SU-DHL-6 (cell line): ENCODE data around the gene ERGIC3.

ENCODE experiments used
- H2AFZ ChIP-seq: fragments of 200-600 bp; sonication (generic); 2 replicates; pipeline ENCODE4 v1.6.1; 2014; ENCODE audit warnings: low read depth, mild to moderate bottlenecking, moderate library complexity, mixed read lengths, antibody characterized with exemption, low read length; ENCODE audit not compliant: severe bottlenecking
- H3F3A ChIP-seq: fragments of 200-600 bp; shearing (Covaris generic); 2 replicates; pipeline ENCODE4 v1.6.0; 2016; ENCODE audit warnings: antibody characterized with exemption, mild to moderate bottlenecking; ENCODE audit not compliant: insufficient read depth
- H3K27ac ChIP-seq: fragments of 200-600 bp; sonication (generic); 2 replicates; pipeline ENCODE4 v1.5.1; 2016; ENCODE audit warnings: low read depth, mild to moderate bottlenecking, low read length, moderate library complexity, mixed read lengths
- H3K27me3 ChIP-seq: fragments of 200-600 bp; sonication (generic), shearing (Covaris generic); 2 replicates; pipeline ENCODE4 v1.6.0; 2014; ENCODE audit warnings: mild to moderate bottlenecking, low read length
- H3K36me3 ChIP-seq: fragments of 200-600 bp; sonication (generic); 2 replicates; pipeline ENCODE4 v1.6.1; 2014; ENCODE audit warnings: mild to moderate bottlenecking, low read length, mixed read lengths
- H3K4me2 ChIP-seq: fragments of 300-600, 200-600 bp; shearing (Covaris generic), sonication (generic); 2 replicates; pipeline ENCODE4 v1.6.0; 2014; ENCODE audit warnings: low read length, low read depth, mild to moderate bottlenecking; ENCODE audit not compliant: poor library complexity, severe bottlenecking
- H3K4me3 ChIP-seq: fragments of 200-600 bp; sonication (generic); 2 replicates; pipeline ENCODE4 v1.5.1; 2014; ENCODE audit warnings: antibody characterized with exemption, low read length, mild to moderate bottlenecking, mixed read lengths; ENCODE audit not compliant: insufficient read depth, poor library complexity, severe bottlenecking
- H3K79me2 ChIP-seq: fragments of 200-600 bp; sonication (generic); 2 replicates; pipeline ENCODE4 v1.6.1; 2014; ENCODE audit warnings: mild to moderate bottlenecking, low read length, moderate library complexity; ENCODE audit not compliant: insufficient read depth
- H3K9ac ChIP-seq: fragments of 200-600 bp; sonication (generic); 2 replicates; pipeline ENCODE4 v1.7.0; 2014; ENCODE audit warnings: mild to moderate bottlenecking, low read length
- H3K9me2 ChIP-seq: fragments of 200-600 bp; sonication (generic); replicated peaks from 2 replicates; pipeline ENCODE4 v1.6.1; 2014; ENCODE audit warnings: low read length; ENCODE audit not compliant: insufficient read depth
- H3K9me3 ChIP-seq: fragments of 200-600 bp; sonication (generic); 2 replicates; pipeline ENCODE4 v1.6.1; 2014; ENCODE audit warnings: low read length, mixed read lengths; ENCODE audit not compliant: insufficient read depth
- H4K20me1 ChIP-seq: fragments of 200-600 bp; sonication (generic); 2 replicates; pipeline ENCODE4 v1.6.1; 2014; ENCODE audit warnings: low read depth, mild to moderate bottlenecking, antibody characterized with exemption, low read length, moderate library complexity, mixed read lengths
- EZH2phosphoT487 ChIP-seq: fragments of 200-600 bp; sonication (generic), shearing (Covaris generic); conservative IDR thresholded peaks from 2 replicates; pipeline ENCODE4 v1.6.1; 2018; ENCODE audit warnings: mild to moderate bottlenecking, antibody characterized with exemption, low read length, moderate library complexity, mixed read lengths
- TF ChIP-seq, protein P1 (sequence below): fragments of 200-600 bp; sonication (generic); IDR thresholded peaks from one replicate; pipeline ENCODE4 v1.5.1; 2017; ENCODE audit warnings: antibody characterized with exemption, mild to moderate bottlenecking, low read length, moderate library complexity; ENCODE audit not compliant: insufficient read depth, poor library complexity, severe bottlenecking

Gene ERGIC3

GRCh38 chr20:35595456-35595855, 53.6 kb downstream of the ERGIC3 start:
- Histone ChIP-seq H3K4me2 (no peak overlapping the region), H3K4me3 (no peak overlapping the region), H3K9me3 (no peaks in the 10 kb centered on the region), H3K36me3 (no peaks in the 10 kb centered on the region), H4K20me1 (no peaks in the 10 kb centered on the region), H3K79me2 (no peaks in the 10 kb centered on the region), H3F3A (no peaks in the 10 kb centered on the region), H2AFZ (no peak overlapping the region), H3K27me3 (no peaks in the 10 kb centered on the region), H3K9ac (no peak overlapping the region), H3K9me2 (no peaks in the 10 kb centered on the region), H3K27ac (no peak overlapping the region)
- TF ChIP-seq EZH2phosphoT487: no peak
- TF ChIP-seq, protein P1, sequence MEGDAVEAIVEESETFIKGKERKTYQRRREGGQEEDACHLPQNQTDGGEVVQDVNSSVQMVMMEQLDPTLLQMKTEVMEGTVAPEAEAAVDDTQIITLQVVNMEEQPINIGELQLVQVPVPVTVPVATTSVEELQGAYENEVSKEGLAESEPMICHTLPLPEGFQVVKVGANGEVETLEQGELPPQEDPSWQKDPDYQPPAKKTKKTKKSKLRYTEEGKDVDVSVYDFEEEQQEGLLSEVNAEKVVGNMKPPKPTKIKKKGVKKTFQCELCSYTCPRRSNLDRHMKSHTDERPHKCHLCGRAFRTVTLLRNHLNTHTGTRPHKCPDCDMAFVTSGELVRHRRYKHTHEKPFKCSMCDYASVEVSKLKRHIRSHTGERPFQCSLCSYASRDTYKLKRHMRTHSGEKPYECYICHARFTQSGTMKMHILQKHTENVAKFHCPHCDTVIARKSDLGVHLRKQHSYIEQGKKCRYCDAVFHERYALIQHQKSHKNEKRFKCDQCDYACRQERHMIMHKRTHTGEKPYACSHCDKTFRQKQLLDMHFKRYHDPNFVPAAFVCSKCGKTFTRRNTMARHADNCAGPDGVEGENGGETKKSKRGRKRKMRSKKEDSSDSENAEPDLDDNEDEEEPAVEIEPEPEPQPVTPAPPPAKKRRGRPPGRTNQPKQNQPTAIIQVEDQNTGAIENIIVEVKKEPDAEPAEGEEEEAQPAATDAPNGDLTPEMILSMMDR: no peak

DNA sequence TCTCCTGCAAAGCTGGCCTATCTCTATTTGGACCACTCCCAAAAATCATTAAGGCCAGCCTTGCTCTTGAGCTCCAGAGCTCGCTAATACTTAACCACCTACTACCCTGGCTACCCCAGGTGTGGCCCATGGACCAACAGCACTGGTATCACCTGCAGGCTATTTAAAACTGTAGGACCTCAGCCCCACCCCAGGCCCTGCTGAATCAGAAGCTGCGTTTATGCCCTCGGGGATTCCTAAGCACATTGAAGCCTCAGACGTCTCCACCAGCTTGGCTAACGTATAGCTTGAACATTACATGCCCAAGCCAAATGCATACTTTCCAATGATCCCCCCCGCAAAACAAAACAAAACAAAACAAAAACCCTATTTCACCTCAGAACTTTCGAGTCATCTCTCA, 54.0 kb downstream of the ERGIC3 start:
- Histone ChIP-seq H2AFZ (no peak overlapping the region), H4K20me1 (no peaks in the 10 kb centered on the region), H3K9me2 (no peaks in the 10 kb centered on the region), H3K9ac (no peak overlapping the region), H3K36me3 (no peaks in the 10 kb centered on the region), H3K79me2 (no peaks in the 10 kb centered on the region), H3K27ac (no peak overlapping the region), H3K27me3 (no peaks in the 10 kb centered on the region), H3K4me3 (no peak overlapping the region), H3F3A (no peaks in the 10 kb centered on the region), H3K9me3 (no peaks in the 10 kb centered on the region), H3K4me2 (no peak overlapping the region)
- TF ChIP-seq EZH2phosphoT487: no peak
- TF ChIP-seq, protein P1: no peak

- no peak overlapping the region for H2AFZ ChIP-seq
These were observed 55.3 kb downstream of the ERGIC3 start for GRCh38 chr20:35597186-35597585.

More at GRCh38 chr20:35597186-35597585, 55.3 kb downstream of the ERGIC3 start:
- H3K27ac ChIP-seq: no peak overlapping the region
- H4K20me1 ChIP-seq: no peaks in the 10 kb centered on the region
- no peaks in the 10 kb centered on the region for H3K36me3 ChIP-seq
- H3K4me3 ChIP-seq: no peak overlapping the region
- H3K9ac ChIP-seq: no peak overlapping the region
- no peak for TF ChIP-seq EZH2phosphoT487
- TF ChIP-seq, protein P1: no peak
- no peaks in the 10 kb centered on the region for H3F3A ChIP-seq
- no peaks in the 10 kb centered on the region for H3K9me3 ChIP-seq
- H3K9me2 ChIP-seq: no peaks in the 10 kb centered on the region
- no peak overlapping the region for H3K4me2 ChIP-seq
- no peaks in the 10 kb centered on the region for H3K79me2 ChIP-seq
- no peaks in the 10 kb centered on the region for H3K27me3 ChIP-seq
